Adrenal gland (tissue), 12 donors: ENCODE results near the gene ITPK1. TPM values are rescaled to one million over a fixed set of nuclear protein-coding genes. Genes with fewer than 3 reads are reported as not detected.
"Not testable (repeated sequence)": the region's sequence is repeated elsewhere in the genome, so short reads cannot be mapped to it uniquely, and the experiment has no call there.

ENCODE experiments used
- DNase-seq, 7 donors: peaks; one replicate each; pipeline ENCODE4 v3.0.0-alpha.2; 2019 to 2020
- H3K27ac ChIP-seq, 5 donors: fragments of 200-600 bp; sonication (generic) in 4 of 5; 1 replicate in 3 of 5; 2 replicates in 2 of 5; pipeline versions ENCODE4 v1.5.1 to v1.8.0; 2016 to 2020; ENCODE audit warnings: mild to moderate bottlenecking in 1 of 5
- H3K27me3 ChIP-seq: fragments of 200-600 bp; 2 replicates; pipeline ENCODE4 v1.8.0; 2021
- H3K36me3 ChIP-seq, 2 donors: fragments of 200-600 bp; replicated peaks in 1 of 2; 1 replicate in 1 of 2; 2 replicates in 1 of 2; pipeline versions ENCODE4 v1.5.1 to v1.8.0; 2018 to 2022
- H3K4me1 ChIP-seq, 2 donors: fragments of 200-600 bp; replicated peaks in 1 of 2; 1 replicate in 1 of 2; 2 replicates in 1 of 2; pipeline versions ENCODE4 v1.5.1 to v1.8.0; 2018 to 2021
- H3K4me3 ChIP-seq, 4 donors: fragments of 200-600 bp; sonication (generic) in 3 of 4; one replicate each; pipeline ENCODE4 v1.5.1; 2016 to 2018
- H3K9me3 ChIP-seq, 3 donors: fragments of 200-600 bp; sonication (generic) in 1 of 3; replicated peaks in 1 of 3; 1 replicate in 2 of 3; 2 replicates in 1 of 3; pipeline versions ENCODE4 v1.5.1 to v1.8.0; 2016 to 2021
- POLR2A ChIP-seq, 2 donors: fragments of 450-650 bp; IDR thresholded peaks; one replicate each; pipeline ENCODE4 v1.6.1; 2017; ENCODE audit warnings: antibody characterized with exemption in 2 of 2, mild to moderate bottlenecking in 2 of 2, moderate library complexity in 1 of 2
- WGBS, 4 donors: extraction: QIAGEN DNeasy Blood & Tissue Kit in 2 of 4; methylation state at CpG; one replicate each; pipeline versions ENCODE4 v1.1.5 to v1.1.7; 2013 to 2017; 5-methylcytosine and 5-hydroxymethylcytosine counted together
- intact Hi-C, 2 donors: fragments of 100-400 bp; cut with DNase I; formaldehyde crosslinking; loops; one replicate each; pipeline versions ENCODE4 v1.14.1 to v1.15.0; 2022 to 2023
- polyA plus RNA-seq, 3 donors: library from polyadenylated mRNA; stranded (reverse); fragments of 200-250 nt in 2 of 3; fragments of 350-450 nt in 1 of 3; fragmentation: Illumina TruSeq in 1 of 3; extraction: RNeasy Lipid Tissue Mini Kit (QIAGEN cat#74804) in 1 of 3; gene quantifications; one replicate each; pipeline ENCODE4 v1.2.3, GENCODE V29; 2013 to 2014
- total RNA-seq, 9 donors: library from RNA; depleted of rRNA in 4 of 9; stranded (reverse); fragments of >200 nt in 4 of 9; fragments of 120-200 nt in 1 of 9; fragmentation: NEBNext Ultra II Directional in 1 of 9; extraction: Animal tissue kit (Norgen Biotek cat#: 25700) in 1 of 9; gene quantifications; one replicate each; pipeline versions ENCODE4 v1.1.0 to v1.2.4, GENCODE V29; 2013 to 2023
- TF ChIP-seq, protein P1 (sequence below), 6 experiments: fragments of 450-650 bp in 4 of 6; fragments of 200-600 bp in 2 of 6; sonication (generic) in 1 of 6; IDR thresholded peaks; 1 replicate in 5 of 6; 2 replicates in 1 of 6; pipeline versions ENCODE4 v1.5.1 to v1.8.0; 2016 to 2021; ENCODE audit warnings: antibody characterized with exemption in 6 of 6, mild to moderate bottlenecking in 2 of 6, moderate library complexity in 1 of 6
- donor health status: healthy with polysubstance abuse.
- donor health status: Bipolar disorder and iron deficiency.
- donor health status: DM: yes; HTN: yes; CAD: no.
- donor health status: DM: no; HTN: no; CAD: no.
- donor health status: DM: no; HTN: no; CAD: no.
- donor health status: DM: yes; HTN: yes; CAD: no.

Gene ITPK1
- total and polyA plus RNA-seq, 12 donors = 28.1 to 182 (median 49.2) TPM

DNA sequence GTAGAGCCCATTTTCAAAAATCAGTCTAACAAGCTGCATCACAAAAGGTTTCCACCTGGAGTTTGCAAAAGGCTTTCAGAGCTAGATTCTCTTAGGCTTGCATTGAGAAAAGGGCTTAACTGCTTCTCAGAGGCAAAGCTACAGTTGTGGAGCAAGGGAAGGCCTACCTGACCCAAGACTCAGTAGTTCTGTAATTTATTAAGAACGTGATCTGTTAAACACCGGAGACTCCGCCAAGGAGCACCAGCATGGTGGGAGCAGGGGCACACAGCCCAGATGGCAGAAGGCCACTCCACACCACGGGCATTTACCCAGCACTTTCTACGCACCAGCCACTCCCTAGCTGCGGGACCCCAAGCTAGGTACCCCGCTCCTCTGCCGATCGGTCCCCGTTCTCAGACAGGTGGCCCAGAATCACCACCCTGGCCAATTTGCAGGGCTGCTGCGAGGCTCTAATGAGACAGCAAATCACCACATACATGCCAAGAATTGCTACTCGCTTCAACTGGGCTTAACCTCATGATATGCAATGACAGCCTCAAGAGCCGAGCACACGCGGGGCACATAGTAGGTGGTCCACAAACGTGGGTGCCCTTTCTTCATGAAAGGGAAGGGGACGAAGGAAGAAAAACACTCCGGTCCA, 1.5 kb downstream of the ITPK1 start:
- no peaks in the 10 kb centered on the region for H3K9me3 ChIP-seq
- no peak for TF ChIP-seq POLR2A (IDR thresholded peaks at IDR 0.05)
- TF ChIP-seq, protein P1, sequence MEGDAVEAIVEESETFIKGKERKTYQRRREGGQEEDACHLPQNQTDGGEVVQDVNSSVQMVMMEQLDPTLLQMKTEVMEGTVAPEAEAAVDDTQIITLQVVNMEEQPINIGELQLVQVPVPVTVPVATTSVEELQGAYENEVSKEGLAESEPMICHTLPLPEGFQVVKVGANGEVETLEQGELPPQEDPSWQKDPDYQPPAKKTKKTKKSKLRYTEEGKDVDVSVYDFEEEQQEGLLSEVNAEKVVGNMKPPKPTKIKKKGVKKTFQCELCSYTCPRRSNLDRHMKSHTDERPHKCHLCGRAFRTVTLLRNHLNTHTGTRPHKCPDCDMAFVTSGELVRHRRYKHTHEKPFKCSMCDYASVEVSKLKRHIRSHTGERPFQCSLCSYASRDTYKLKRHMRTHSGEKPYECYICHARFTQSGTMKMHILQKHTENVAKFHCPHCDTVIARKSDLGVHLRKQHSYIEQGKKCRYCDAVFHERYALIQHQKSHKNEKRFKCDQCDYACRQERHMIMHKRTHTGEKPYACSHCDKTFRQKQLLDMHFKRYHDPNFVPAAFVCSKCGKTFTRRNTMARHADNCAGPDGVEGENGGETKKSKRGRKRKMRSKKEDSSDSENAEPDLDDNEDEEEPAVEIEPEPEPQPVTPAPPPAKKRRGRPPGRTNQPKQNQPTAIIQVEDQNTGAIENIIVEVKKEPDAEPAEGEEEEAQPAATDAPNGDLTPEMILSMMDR (IDR thresholded peaks at IDR 0.05) = no peak
- no peaks in the 10 kb centered on the region for H3K27me3 ChIP-seq
- intact Hi-C loops = no loop called here
- peak overlapping the region in 2 of 5 donors; percentile 95 to 100 for H3K27ac ChIP-seq
- H3K36me3 ChIP-seq = no peaks in the 10 kb centered on the region
- peak overlapping the region in 3 of 4 donors; percentile 53 to 82 (median 58) for H3K4me3 ChIP-seq
- 41 to 50% (median 47%) methylated on average over 16 to 18 of the region's 18 CpGs for WGBS, 4 donors
- DNase-seq = peak in 2 of 7 donors; percentile 22 to 29
- H3K4me1 ChIP-seq = peaks cover 15 to 32% of the 10 kb centered on the region in 2 donors

DNA sequence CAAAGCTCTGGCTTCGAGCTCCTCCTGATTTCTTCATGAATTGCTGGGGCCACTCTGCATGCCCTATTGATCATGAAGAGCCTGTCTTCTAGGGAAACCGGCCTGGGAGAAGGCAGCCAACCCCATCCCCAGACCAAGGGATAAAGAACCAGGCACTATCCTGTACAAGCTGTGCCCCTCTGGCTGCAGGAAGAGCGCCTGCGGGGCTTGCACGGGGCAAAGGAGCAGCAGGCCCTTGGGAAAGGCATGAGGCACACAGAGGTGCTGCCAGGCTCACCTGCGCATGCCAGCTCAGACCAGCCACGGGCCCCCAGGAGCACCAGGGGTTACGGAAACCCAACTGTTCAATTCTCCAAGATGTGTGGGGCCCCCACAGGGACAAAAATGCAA, 2.1 kb downstream of the ITPK1 start:
- intact Hi-C loops = no loop called here
- H3K4me1 ChIP-seq = peaks cover 15 to 32% of the 10 kb centered on the region in 2 donors
- no peaks in the 10 kb centered on the region for H3K36me3 ChIP-seq
- TF ChIP-seq POLR2A (IDR thresholded peaks at IDR 0.05) = peak in 1 of 2 donors; percentile 1
- TF ChIP-seq, protein P1 (IDR thresholded peaks at IDR 0.05) = no peak
- no peak for DNase-seq
- H3K27ac ChIP-seq = peak overlapping the region in 1 of 5 donors; percentile 60
- no peaks in the 10 kb centered on the region for H3K27me3 ChIP-seq
- no peaks in the 10 kb centered on the region for H3K9me3 ChIP-seq
- 79 to 100% (median 82%) methylated on average over 1 to 8 of the region's 8 CpGs for WGBS, 4 donors
- peak overlapping the region in 1 of 4 donors; percentile 58 for H3K4me3 ChIP-seq

DNA sequence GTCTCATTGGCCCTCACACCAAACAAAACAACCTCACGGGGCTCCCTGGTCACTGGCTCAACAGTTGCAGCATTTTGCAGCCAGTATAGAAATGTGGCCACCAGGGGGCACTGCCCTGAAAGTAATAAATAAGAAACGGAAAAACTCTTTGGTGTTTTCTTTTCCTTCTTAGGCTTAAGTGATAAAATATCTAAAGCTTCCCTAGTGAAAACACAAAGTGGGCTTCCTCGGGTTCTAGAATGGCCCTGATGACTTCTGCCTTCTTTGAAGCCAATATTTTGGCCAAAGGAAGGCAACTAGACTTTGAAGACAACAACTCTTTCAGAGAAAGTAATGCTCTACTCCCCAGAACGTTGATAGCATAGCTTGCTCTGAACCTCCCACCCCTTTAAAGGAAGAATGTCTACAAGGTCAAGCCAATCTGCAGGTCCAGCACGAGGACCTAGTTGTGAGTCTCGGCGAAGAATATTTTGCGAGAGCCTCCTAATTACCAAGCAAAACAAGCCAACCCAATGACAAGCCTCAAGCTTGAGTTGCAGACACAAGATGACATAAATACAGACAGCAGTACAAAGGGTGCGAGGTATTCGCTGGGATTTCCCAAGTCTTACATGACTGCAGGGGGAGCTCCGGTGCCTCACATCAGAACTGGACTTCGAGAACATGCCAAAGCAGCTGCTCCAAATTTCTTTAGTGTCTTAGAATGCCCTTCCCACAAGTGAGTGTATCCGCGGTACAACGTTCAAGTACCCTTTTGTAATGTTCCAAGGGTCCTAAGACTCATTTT, 2.6 kb downstream of the ITPK1 start:
- 25 to 29% (median 27%) methylated on average over 12 to 15 of the region's 15 CpGs for WGBS, 4 donors
- no peaks in the 10 kb centered on the region for H3K9me3 ChIP-seq
- H3K27ac ChIP-seq = peak overlapping the region in 3 of 5 donors; percentile 4 to 60 (median 53)
- peak; percentile 78 to 96 (median 91) for DNase-seq
- H3K4me1 ChIP-seq = peaks cover 15 to 36% of the 10 kb centered on the region in 2 donors
- H3K4me3 ChIP-seq = peak overlapping the region in 1 of 4 donors; percentile 58
- intact Hi-C loops = no loop called here
- H3K27me3 ChIP-seq = no peaks in the 10 kb centered on the region
- peak in 1 of 2 donors; percentile 6 for TF ChIP-seq POLR2A (IDR thresholded peaks at IDR 0.05)
- TF ChIP-seq, protein P1 (IDR thresholded peaks at IDR 0.05) = peak; percentile 67 to 84 (median 80)
- no peaks in the 10 kb centered on the region for H3K36me3 ChIP-seq

DNA sequence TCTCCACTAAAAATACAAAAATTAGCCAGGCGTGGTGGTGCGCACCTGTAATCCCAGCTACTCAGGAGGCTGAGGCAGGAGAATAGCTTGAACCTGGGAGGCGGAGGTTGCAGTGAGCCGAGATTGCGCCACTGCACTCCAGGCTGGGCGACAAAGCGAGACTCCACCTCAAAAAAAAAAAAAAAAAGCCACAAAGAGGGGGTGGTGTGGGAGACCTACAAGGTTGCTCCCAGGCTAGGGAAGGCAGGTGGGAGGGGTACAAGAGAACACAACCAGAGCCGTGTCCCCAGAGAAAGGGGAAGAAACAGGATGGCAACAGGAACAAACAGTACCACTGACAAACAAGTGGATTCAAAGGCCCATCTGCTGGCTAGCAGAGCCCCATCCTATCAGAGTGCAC, 4.2 kb downstream of the ITPK1 start:
- WGBS, 4 donors = 83 to 91% (median 88%) methylated on average over 8 of the region's 8 CpGs
- not testable (repeated sequence) for H3K27ac ChIP-seq

More for the DNA sequence above, 4.2 kb downstream of the ITPK1 start:
- DNase-seq, H3K36me3 ChIP-seq, H3K9me3 ChIP-seq, H3K4me3 ChIP-seq, H3K27me3 ChIP-seq, intact Hi-C loops: not testable (repeated sequence)
- H3K4me1 ChIP-seq = peaks cover 12 to 46% of the 10 kb centered on the region in 2 donors
